ENCODE results near the gene CLSTN2.

The CLSTN2 gene

GRCh38 chr3:140023616-140024530, 88.9 kb downstream of the CLSTN2 start:
- no peak for DNase-seq (ENCODE audit: low read depth, low spot score)
- no peak for TF ChIP-seq CTCF (IDR thresholded peaks at IDR 0.05; ENCODE audit: low read depth, low read length)
- in situ Hi-C loops (cut with HindIII; ENCODE audit: low sequenced_read_pairs) = no loop called here
- H3K4me3 ChIP-seq (ENCODE audit: low read depth, low read length) = no peak overlapping the region

GRCh38 chr3:140031170-140031569, 96.2 kb downstream of the CLSTN2 start:
- H3K4me3 ChIP-seq (ENCODE audit: low read depth, low read length) = no peak overlapping the region
- no peak for DNase-seq (ENCODE audit: low read depth, low spot score)
- in situ Hi-C loops (cut with HindIII; ENCODE audit: low sequenced_read_pairs) = no loop called here
- no peak for TF ChIP-seq CTCF (IDR thresholded peaks at IDR 0.05; ENCODE audit: low read depth, low read length)

GRCh38 chr3:140034058-140034457, 99.1 kb downstream of the CLSTN2 start:
- TF ChIP-seq CTCF (IDR thresholded peaks at IDR 0.05; ENCODE audit: low read depth, low read length) = no peak
- in situ Hi-C loops (cut with HindIII; ENCODE audit: low sequenced_read_pairs) = no loop called here
- no peak for DNase-seq (ENCODE audit: low read depth, low spot score)
- H3K4me3 ChIP-seq (ENCODE audit: low read depth, low read length) = no peak overlapping the region

GRCh38 chr3:140035871-140036270, 100.9 kb downstream of the CLSTN2 start:
- in situ Hi-C loops (cut with HindIII; ENCODE audit: low sequenced_read_pairs) = no loop called here
- no peak for DNase-seq (ENCODE audit: low read depth, low spot score)
- no peak for TF ChIP-seq CTCF (IDR thresholded peaks at IDR 0.05; ENCODE audit: low read depth, low read length)
- H3K4me3 ChIP-seq (ENCODE audit: low read depth, low read length) = no peak overlapping the region

GRCh38 chr3:140050396-140050795, 115.4 kb downstream of the CLSTN2 start:
- in situ Hi-C loops (cut with HindIII; ENCODE audit: low sequenced_read_pairs) = no loop called here

More at GRCh38 chr3:140050396-140050795, 115.4 kb downstream of the CLSTN2 start:
- DNase-seq (ENCODE audit: low read depth, low spot score) = no peak
- no peak overlapping the region for H3K4me3 ChIP-seq (ENCODE audit: low read depth, low read length)
- TF ChIP-seq CTCF (IDR thresholded peaks at IDR 0.05; ENCODE audit: low read depth, low read length) = no peak

Measured in astrocyte of the spinal cord (primary cell).